SJCRH30 (cell line): ENCODE measurements around the gene BID. TPM values are rescaled to one million over a fixed set of nuclear protein-coding genes. Genes with fewer than 3 reads are reported as not detected.

Experiments used
- DNase-seq, 2 experiments: peaks; one replicate each; pipeline ENCODE4 v3.0.0-alpha.2; 2015 to 2020
- H3K27ac ChIP-seq: fragments of 250-450 bp; sonication (Bioruptor Pico); 2 replicates; pipeline ENCODE4 v1.5.1; 2020; ENCODE audit warnings: mild to moderate bottlenecking, moderate library complexity
- H3K27me3 ChIP-seq: fragments of 250-450 bp; sonication (Bioruptor Pico); 2 replicates; pipeline ENCODE4 v1.5.1; 2020; ENCODE audit warnings: mild to moderate bottlenecking, moderate library complexity
- H3K36me3 ChIP-seq: fragments of 250-450 bp; sonication (Bioruptor Pico); 2 replicates; pipeline ENCODE4 v1.5.1; 2020; ENCODE audit warnings: mild to moderate bottlenecking, moderate library complexity
- H3K4me1 ChIP-seq: fragments of 250-450 bp; sonication (Bioruptor Pico); 2 replicates; pipeline ENCODE4 v1.5.1; 2020; ENCODE audit warnings: mild to moderate bottlenecking, moderate library complexity
- H3K4me3 ChIP-seq: fragments of 250-450 bp; sonication (Bioruptor Pico); 2 replicates; pipeline ENCODE4 v1.5.1; 2020; ENCODE audit warnings: mild to moderate bottlenecking, moderate library complexity
- H3K9me3 ChIP-seq: fragments of 250-450 bp; sonication (Bioruptor Pico); replicated peaks from 2 replicates; pipeline ENCODE4 v1.5.1; 2020; ENCODE audit warnings: mild to moderate bottlenecking, moderate library complexity
- total RNA-seq: library from RNA; depleted of rRNA; stranded (reverse); fragments of >200 nt; shearing (Covaris generic); gene quantifications from 2 replicates; pipeline ENCODE4 v1.2.3, GENCODE V29; 2014

The BID gene
- total RNA-seq, 1 experiment from 2014 or later, result 39.9 TPM

GRCh38 chr22:17728786-17729185 lies 45.5 kb downstream of the BID start:
- Histone ChIP-seq H3K4me3 (no peak overlapping the region), H3K9me3 (no peaks in the 10 kb centered on the region), H3K36me3 (peaks cover 39% of the 10 kb centered on the region), H3K27ac (peak overlapping the region; percentile 49; the same call in 1 of the 2 replicates), H3K27me3 (no peaks in the 10 kb centered on the region), H3K4me1 (peaks cover 38% of the 10 kb centered on the region)
- DNase-seq, result no peak

- Histone ChIP-seq H3K27ac (no peak overlapping the region), H3K4me1 (peaks cover 34% of the 10 kb centered on the region), H3K4me3 (no peak overlapping the region), H3K27me3 (no peaks in the 10 kb centered on the region), H3K36me3 (peaks cover 29% of the 10 kb centered on the region), H3K9me3 (no peaks in the 10 kb centered on the region)
- DNase-seq, result no peak
These were observed 47.1 kb downstream of the BID start for GRCh38 chr22:17726928-17727897.

DNA sequence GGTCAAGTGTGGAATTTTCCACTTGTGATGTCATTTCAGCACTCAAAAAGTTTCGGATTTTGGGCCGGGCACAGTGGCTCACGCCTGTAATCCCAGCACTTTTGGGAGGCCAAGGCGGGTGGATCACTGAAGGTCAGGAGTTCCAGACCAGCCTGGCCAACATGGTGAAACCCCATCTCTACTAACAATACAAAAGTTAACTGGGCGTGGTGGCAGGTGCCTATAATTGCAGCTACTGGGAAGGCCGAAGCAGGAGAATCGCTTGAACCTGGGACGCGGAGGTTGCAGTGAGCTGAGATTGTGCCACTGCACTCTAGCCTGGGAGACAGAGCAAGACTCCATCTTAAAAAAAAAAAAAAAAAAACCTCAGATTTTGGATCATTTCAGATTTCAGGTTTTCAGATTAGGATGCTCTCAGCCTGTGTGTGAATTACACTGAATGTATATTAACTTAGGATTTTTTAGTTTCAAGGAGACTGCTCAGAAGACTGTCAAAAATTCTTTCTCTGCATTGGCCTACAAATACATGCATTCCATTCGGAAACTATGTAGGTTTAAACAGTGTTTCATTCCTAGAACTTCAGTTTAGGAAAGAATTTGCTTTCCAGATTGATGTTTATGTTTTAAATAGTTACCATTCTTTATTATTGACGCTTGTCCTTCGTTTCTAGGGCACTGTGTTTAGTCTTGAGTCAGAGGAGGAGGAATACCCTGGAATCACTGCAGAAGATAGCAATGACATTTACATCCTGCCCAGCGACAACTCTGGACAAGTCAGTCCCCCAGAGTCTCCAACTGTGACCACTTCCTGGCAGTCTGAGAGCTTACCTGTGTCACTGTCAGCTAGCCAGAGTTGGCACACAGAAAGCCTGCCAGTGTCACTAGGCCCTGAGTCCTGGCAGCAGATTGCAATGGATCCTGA lies 48.0 kb downstream of the BID start:
- Histone ChIP-seq H3K36me3 (peaks cover 21% of the 10 kb centered on the region), H3K27ac (no peak overlapping the region)

DNA sequence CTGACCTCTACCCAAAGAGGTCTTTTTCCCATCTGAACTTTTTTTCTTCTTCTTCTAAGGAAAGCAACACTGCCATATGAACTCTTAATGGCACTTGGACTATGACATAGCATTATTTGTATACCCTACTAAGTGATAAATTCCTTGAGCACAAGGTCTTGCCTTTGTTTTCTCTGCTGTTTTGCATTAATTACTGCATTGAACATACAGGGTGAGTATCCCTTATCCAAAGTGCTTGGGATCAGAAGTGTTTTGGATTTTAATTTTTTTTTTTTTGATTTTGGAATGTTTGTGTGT lies 48.8 kb downstream of the BID start:
- H3K4me3 ChIP-seq, result no peak overlapping the region
- no peaks in the 10 kb centered on the region for H3K27me3 ChIP-seq
- no peak for DNase-seq
- H3K27ac ChIP-seq, result peak overlapping the region; percentile 72
- H3K4me1 ChIP-seq, result peaks cover 32% of the 10 kb centered on the region
- H3K9me3 ChIP-seq, result no peaks in the 10 kb centered on the region
- peaks cover 17% of the 10 kb centered on the region for H3K36me3 ChIP-seq

More for the DNA sequence above, 48.0 kb downstream of the BID start:
- Histone ChIP-seq H3K4me3 (no peak overlapping the region), H3K4me1 (peaks cover 34% of the 10 kb centered on the region), H3K27me3 (no peaks in the 10 kb centered on the region), H3K9me3 (no peaks in the 10 kb centered on the region)
- DNase-seq, result no peak

DNA sequence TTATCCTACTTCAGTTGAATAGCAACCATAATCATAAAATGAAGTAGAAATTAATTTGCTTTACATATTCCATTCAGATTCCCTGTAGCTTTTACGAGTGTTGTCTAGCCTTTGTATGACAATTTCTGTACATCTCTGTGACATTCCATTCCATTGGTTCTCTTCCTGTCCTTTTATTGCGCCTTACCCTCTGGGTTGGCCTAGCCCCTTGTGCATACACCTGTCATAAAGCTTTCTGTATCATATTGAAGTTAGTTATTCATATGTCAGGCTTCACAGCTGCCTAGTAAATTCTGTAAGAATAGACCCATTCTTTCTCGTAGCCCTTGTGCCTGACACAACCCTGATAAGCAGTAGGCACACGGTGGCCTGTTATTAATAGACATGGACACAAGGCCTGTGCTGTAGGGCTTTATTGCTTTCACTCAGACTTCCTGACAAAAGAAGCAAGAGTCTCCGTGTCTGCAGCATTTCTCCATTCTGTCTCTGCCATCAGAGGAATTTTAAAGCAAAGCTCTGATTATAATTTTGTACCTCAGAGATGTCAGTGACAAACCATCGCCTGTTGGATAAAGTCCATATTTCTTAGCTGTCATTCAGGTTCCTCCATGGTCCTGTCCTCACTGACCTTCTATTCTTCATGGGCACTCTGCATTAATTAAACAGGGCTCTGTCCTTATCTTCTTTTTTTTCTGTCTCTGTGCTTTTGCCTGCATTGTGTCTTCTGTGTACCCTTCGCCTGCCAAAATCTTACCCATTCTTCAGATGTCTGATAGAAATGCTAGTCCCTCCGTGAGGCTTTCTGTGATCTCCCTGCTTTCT lies 49.4 kb downstream of the BID start:
- peak overlapping the region; percentile 72 for H3K27ac ChIP-seq
- H3K27me3 ChIP-seq, result no peaks in the 10 kb centered on the region
- H3K36me3 ChIP-seq, result peaks cover 12% of the 10 kb centered on the region; the same call in 1 of the 2 replicates
- H3K4me3 ChIP-seq, result no peak overlapping the region
- peaks cover 26% of the 10 kb centered on the region for H3K4me1 ChIP-seq
- DNase-seq, result peak; percentile 70 to 88
- H3K9me3 ChIP-seq, result no peaks in the 10 kb centered on the region

DNA sequence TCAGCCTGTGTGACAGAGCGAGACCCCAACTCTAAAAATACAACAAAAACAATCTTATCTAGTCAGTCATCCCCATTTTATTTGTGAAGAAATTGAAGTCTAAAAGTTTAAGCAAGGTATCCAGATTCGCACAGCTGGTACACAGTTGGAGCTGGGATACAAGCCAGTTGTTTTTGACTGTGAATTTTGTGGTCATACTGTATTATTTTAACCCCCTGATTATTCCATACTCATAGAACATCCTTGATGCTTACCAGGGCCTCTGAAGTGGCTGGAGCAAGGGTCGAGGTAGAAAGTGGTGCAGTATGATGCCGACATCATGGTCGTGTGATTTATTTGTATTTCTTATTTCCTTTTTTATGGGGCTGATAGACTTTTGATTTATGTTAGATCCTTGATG lies 50.0 kb downstream of the BID start:
- H3K27ac ChIP-seq, result peak overlapping the region; percentile 72
- H3K27me3 ChIP-seq, result no peaks in the 10 kb centered on the region
- H3K4me1 ChIP-seq, result peaks cover 20% of the 10 kb centered on the region
- DNase-seq, result peak in 1 of 2 experiments; percentile 50
- peaks cover 12% of the 10 kb centered on the region; the same call in 1 of the 2 replicates for H3K36me3 ChIP-seq
- no peaks in the 10 kb centered on the region for H3K9me3 ChIP-seq
- H3K4me3 ChIP-seq, result no peak overlapping the region

DNA sequence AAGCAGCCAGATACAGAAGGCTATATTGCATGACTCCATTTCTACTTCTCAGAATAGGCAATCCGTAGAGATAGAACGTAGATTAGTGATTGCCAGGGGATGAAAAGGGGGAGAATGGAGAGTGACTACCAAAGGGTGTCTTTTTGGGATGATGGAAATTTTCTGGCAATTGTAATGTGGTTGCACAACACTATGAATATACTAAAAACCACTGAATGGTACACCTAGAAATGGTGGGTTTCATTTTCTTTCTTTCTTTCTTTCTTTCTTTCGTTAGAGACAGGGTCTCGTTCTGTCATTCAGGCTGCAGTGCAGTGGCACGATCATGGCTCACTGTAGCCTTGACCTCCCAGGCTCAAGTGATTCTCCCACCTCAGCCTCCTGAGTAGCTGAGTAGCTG lies 54.4 kb downstream of the BID start:
- no peaks in the 10 kb centered on the region for H3K9me3 ChIP-seq
- H3K36me3 ChIP-seq, result no peaks in the 10 kb centered on the region
- H3K27me3 ChIP-seq, result no peaks in the 10 kb centered on the region
- no peak for DNase-seq
- H3K27ac ChIP-seq, result no peak overlapping the region
- H3K4me1 ChIP-seq, result peaks cover 5% of the 10 kb centered on the region
- no peak overlapping the region for H3K4me3 ChIP-seq

DNA sequence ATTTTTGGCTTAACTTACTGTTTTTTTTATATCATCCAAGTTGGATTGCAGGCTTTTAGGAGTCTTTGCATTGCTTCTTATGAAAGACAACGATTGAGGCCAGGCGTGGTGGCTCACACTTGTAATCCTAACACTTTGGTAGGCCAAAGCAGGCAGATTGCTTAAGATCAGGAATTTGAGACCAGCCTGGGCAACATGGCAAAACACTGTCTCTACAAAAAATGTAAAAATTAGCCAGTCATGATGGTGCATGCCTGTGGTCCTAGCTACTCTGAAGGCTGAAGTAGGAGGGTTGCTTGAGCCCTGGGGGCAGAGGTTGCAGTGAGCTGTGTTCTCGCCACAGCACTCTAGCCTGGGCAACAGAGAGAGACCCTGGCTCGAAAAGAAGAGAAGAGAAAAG lies 56.6 kb downstream of the BID start:
- DNase-seq, result no peak

DNA sequence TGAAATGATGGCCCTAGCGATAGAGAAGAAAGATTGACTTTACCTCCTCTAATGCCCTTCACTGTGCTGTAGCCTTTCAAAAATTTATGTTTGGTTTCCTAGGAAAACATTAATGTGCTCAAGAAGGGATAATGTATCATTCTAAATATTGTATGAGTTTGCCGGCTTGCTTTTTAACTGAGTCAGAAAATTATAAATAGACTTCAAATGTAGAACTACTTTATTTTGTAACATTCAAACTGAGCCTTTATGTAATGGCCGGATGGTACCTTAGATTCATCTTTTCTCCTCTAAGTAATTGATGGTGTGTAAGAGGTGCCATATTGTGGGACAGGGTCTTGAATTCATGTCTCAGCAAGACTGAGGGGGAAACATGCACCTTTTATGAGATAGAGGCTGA lies 57.7 kb downstream of the BID start:
- Histone ChIP-seq H3K27me3 (no peaks in the 10 kb centered on the region), H3K27ac (no peak overlapping the region), H3K4me3 (no peak overlapping the region), H3K36me3 (no peaks in the 10 kb centered on the region), H3K4me1 (peaks cover 10% of the 10 kb centered on the region), H3K9me3 (no peaks in the 10 kb centered on the region)
- DNase-seq, result no peak

More for the DNA sequence above, 56.6 kb downstream of the BID start:
- no peak overlapping the region for H3K27ac ChIP-seq
- no peaks in the 10 kb centered on the region for H3K27me3 ChIP-seq
- H3K36me3 ChIP-seq, result no peaks in the 10 kb centered on the region
- H3K9me3 ChIP-seq, result no peaks in the 10 kb centered on the region
- H3K4me1 ChIP-seq, result peaks cover under 1% of the 10 kb centered on the region; the same call in 1 of the 2 replicates
- no peak overlapping the region for H3K4me3 ChIP-seq

- Histone ChIP-seq H3K27me3 (no peaks in the 10 kb centered on the region), H3K4me3 (no peak overlapping the region), H3K36me3 (no peaks in the 10 kb centered on the region), H3K4me1 (peaks cover 17% of the 10 kb centered on the region), H3K27ac (no peak overlapping the region), H3K9me3 (no peaks in the 10 kb centered on the region)
- DNase-seq, result peak in 1 of 2 experiments; percentile 21
These were observed 61.8 kb downstream of the BID start for GRCh38 chr22:17712441-17712840.

DNA sequence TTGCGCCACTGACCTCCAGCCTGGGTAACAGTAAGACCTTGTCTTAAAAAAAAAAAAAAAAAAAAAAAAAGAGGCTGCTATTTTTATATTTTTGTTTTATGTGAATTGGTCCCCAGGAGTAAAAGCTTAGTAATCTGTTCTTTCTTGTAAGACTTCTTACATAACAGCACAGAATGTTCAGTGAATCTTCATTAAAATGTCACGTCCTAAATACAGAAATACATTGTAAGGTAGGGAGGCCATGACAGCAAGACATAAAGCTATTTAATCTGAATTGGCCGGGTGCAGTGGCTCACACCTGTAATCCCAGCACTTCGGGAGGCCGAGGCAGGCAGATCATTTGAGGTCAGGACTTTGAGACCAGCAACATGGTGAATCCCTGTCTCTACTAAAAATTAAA lies 64.2 kb downstream of the BID start:
- no peaks in the 10 kb centered on the region for H3K36me3 ChIP-seq
- no peak for DNase-seq

GRCh38 chr22:17707526-17707925 lies 66.7 kb downstream of the BID start:
- peaks cover 8% of the 10 kb centered on the region for H3K36me3 ChIP-seq
- H3K27me3 ChIP-seq, result no peaks in the 10 kb centered on the region
- H3K27ac ChIP-seq, result no peak overlapping the region
- no peak for DNase-seq
- peaks cover 24% of the 10 kb centered on the region for H3K4me1 ChIP-seq
- H3K9me3 ChIP-seq, result no peaks in the 10 kb centered on the region
- H3K4me3 ChIP-seq, result no peak overlapping the region

More for the DNA sequence above, 64.2 kb downstream of the BID start:
- Histone ChIP-seq H3K27me3 (no peaks in the 10 kb centered on the region), H3K4me1 (peaks cover 26% of the 10 kb centered on the region), H3K4me3 (no peak overlapping the region), H3K9me3 (no peaks in the 10 kb centered on the region), H3K27ac (no peak overlapping the region)

GRCh38 chr22:17706947-17707346 lies 67.3 kb downstream of the BID start:
- H3K27me3 ChIP-seq, result no peaks in the 10 kb centered on the region
- peaks cover 18% of the 10 kb centered on the region for H3K4me1 ChIP-seq
- H3K27ac ChIP-seq, result peak overlapping the region; percentile 19
- H3K36me3 ChIP-seq, result peaks cover 12% of the 10 kb centered on the region
- DNase-seq, result no peak
- H3K9me3 ChIP-seq, result no peaks in the 10 kb centered on the region
- no peak overlapping the region for H3K4me3 ChIP-seq
